ENCODE results near the gene SLC35A3.

DNA sequence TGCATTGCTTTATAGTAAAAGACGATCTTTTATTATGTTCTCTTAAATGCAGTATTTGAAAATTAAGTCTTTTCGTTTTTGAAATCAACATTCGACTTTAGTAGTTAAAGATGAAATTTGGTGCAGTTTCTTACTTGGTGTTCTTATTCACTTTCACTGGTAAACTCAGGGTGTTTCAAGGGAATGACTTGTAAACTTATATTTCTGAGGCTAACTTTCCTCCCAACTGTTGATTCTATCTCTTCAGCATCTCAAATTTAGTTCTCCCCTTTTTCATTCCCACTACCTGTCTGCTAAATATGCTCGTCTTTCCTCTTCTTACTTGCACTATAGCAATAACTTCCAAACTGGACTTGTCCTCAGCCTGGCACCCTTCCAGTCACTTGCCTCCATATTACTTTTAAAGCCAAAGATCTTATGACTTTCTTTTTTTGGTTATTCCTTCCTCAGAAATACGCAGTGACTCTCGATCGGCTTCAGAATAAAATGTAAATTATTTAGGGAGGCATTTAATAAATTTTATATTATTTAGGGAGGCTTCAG is 988 bp downstream of the SLC35A3 start:
- TF ChIP-seq, protein P1, sequence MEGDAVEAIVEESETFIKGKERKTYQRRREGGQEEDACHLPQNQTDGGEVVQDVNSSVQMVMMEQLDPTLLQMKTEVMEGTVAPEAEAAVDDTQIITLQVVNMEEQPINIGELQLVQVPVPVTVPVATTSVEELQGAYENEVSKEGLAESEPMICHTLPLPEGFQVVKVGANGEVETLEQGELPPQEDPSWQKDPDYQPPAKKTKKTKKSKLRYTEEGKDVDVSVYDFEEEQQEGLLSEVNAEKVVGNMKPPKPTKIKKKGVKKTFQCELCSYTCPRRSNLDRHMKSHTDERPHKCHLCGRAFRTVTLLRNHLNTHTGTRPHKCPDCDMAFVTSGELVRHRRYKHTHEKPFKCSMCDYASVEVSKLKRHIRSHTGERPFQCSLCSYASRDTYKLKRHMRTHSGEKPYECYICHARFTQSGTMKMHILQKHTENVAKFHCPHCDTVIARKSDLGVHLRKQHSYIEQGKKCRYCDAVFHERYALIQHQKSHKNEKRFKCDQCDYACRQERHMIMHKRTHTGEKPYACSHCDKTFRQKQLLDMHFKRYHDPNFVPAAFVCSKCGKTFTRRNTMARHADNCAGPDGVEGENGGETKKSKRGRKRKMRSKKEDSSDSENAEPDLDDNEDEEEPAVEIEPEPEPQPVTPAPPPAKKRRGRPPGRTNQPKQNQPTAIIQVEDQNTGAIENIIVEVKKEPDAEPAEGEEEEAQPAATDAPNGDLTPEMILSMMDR (IDR thresholded peaks at IDR 0.05; ENCODE audit: borderline replicate concordance, extremely low read depth, low read length, poor library complexity, severe bottlenecking), result no peak
- no peak for TF ChIP-seq EZH2 (IDR thresholded peaks at IDR 0.05; ENCODE audit: borderline replicate concordance, low read depth, low read length, severe bottlenecking)
